Duodenal mucosa (tissue), 2 donors: ENCODE data around the gene ARL13B.

ENCODE experiments used
- H3K27ac ChIP-seq: one replicate; pipeline ENCODE4 v1.7.0; 2013; ENCODE audit warnings: low read depth, low read length
- H3K27me3 ChIP-seq, 2 donors: one replicate each; pipeline ENCODE4 v1.7.0; 2013; ENCODE audit warnings: low read length in 2 of 2, control low read depth in 1 of 2; ENCODE audit not compliant: insufficient read depth in 2 of 2, control insufficient read depth in 1 of 2
- H3K36me3 ChIP-seq, 2 donors: one replicate each; pipeline ENCODE4 v1.7.0; 2013; ENCODE audit warnings: low read length in 2 of 2, control low read depth in 1 of 2; ENCODE audit not compliant: insufficient read depth in 2 of 2, control insufficient read depth in 1 of 2
- H3K4me1 ChIP-seq, 2 donors: one replicate each; pipeline ENCODE4 v1.7.0; 2013; ENCODE audit warnings: low read length in 2 of 2, control low read depth in 1 of 2; ENCODE audit not compliant: insufficient read depth in 2 of 2, control insufficient read depth in 1 of 2
- H3K4me3 ChIP-seq, 2 donors: one replicate each; pipeline ENCODE4 v1.7.0; 2013; ENCODE audit warnings: low read length in 2 of 2, low read depth in 1 of 2
- H3K9ac ChIP-seq, 2 donors: one replicate each; pipeline ENCODE4 v1.7.0; 2013; ENCODE audit warnings: low read length in 2 of 2, low read depth in 1 of 2
- H3K9me3 ChIP-seq, 2 donors: one replicate each; pipeline ENCODE4 v1.7.0; 2013; ENCODE audit warnings: low read length in 2 of 2, control low read depth in 1 of 2; ENCODE audit not compliant: control insufficient read depth in 1 of 2

The ARL13B gene

GRCh38 chr3:93992207-93992606, 12.3 kb downstream of the ARL13B start:
- Histone ChIP-seq H3K9me3 (no peaks in the 10 kb centered on the region), H3K4me3 (no peak overlapping the region), H3K27ac (no peak overlapping the region), H3K4me1 (no peaks in the 10 kb centered on the region), H3K36me3 (no peaks in the 10 kb centered on the region), H3K27me3 (no peaks in the 10 kb centered on the region), H3K9ac (no peak overlapping the region)

GRCh38 chr3:93994056-93994455, 14.1 kb downstream of the ARL13B start:
- no peaks in the 10 kb centered on the region for H3K27me3 ChIP-seq
- H3K4me1 ChIP-seq, result no peaks in the 10 kb centered on the region
- no peak overlapping the region for H3K4me3 ChIP-seq
- H3K9ac ChIP-seq, result no peak overlapping the region
- no peaks in the 10 kb centered on the region for H3K9me3 ChIP-seq
- H3K36me3 ChIP-seq, result no peaks in the 10 kb centered on the region
- H3K27ac ChIP-seq, result no peak overlapping the region

- no peak overlapping the region for H3K27ac ChIP-seq
- H3K4me1 ChIP-seq, result no peaks in the 10 kb centered on the region
Measured at GRCh38 chr3:94001191-94001590, 21.2 kb downstream of the ARL13B start.

GRCh38 chr3:94001827-94002495, 22.0 kb downstream of the ARL13B start:
- H3K27ac ChIP-seq, result no peak overlapping the region
- no peaks in the 10 kb centered on the region for H3K36me3 ChIP-seq
- H3K9me3 ChIP-seq, result no peaks in the 10 kb centered on the region
- no peaks in the 10 kb centered on the region for H3K27me3 ChIP-seq
- no peaks in the 10 kb centered on the region for H3K4me1 ChIP-seq
- no peak overlapping the region for H3K4me3 ChIP-seq
- no peak overlapping the region for H3K9ac ChIP-seq

More at GRCh38 chr3:94001191-94001590, 21.2 kb downstream of the ARL13B start:
- H3K9ac ChIP-seq, result no peak overlapping the region
- H3K27me3 ChIP-seq, result no peaks in the 10 kb centered on the region
- no peaks in the 10 kb centered on the region for H3K36me3 ChIP-seq
- no peak overlapping the region for H3K4me3 ChIP-seq
- H3K9me3 ChIP-seq, result no peaks in the 10 kb centered on the region

- H3K4me3 ChIP-seq, result peak overlapping the region; percentile 8 to 55
- H3K27me3 ChIP-seq, result no peaks in the 10 kb centered on the region
- H3K4me1 ChIP-seq, result no peaks in the 10 kb centered on the region
- no peaks in the 10 kb centered on the region for H3K36me3 ChIP-seq
- no peak overlapping the region for H3K27ac ChIP-seq
- H3K9ac ChIP-seq, result peak overlapping the region in 1 of 2 donors; percentile 42
- no peaks in the 10 kb centered on the region for H3K9me3 ChIP-seq
Measured at GRCh38 chr3:94004301-94004910, 24.5 kb downstream of the ARL13B start.

- no peak overlapping the region for H3K9ac ChIP-seq
- no peak overlapping the region for H3K4me3 ChIP-seq
- H3K9me3 ChIP-seq, result no peaks in the 10 kb centered on the region
- H3K4me1 ChIP-seq, result peaks cover 0 to 7% of the 10 kb centered on the region in 2 donors
- no peak overlapping the region for H3K27ac ChIP-seq
- H3K36me3 ChIP-seq, result no peaks in the 10 kb centered on the region
- no peaks in the 10 kb centered on the region for H3K27me3 ChIP-seq
Measured at GRCh38 chr3:94008253-94008652, 28.3 kb downstream of the ARL13B start.

- no peak overlapping the region for H3K27ac ChIP-seq
- no peaks in the 10 kb centered on the region for H3K27me3 ChIP-seq
- no peak overlapping the region for H3K9ac ChIP-seq
- H3K4me1 ChIP-seq, result peaks cover 0 to 7% of the 10 kb centered on the region in 2 donors
- H3K36me3 ChIP-seq, result no peaks in the 10 kb centered on the region
- no peak overlapping the region for H3K4me3 ChIP-seq
- H3K9me3 ChIP-seq, result no peaks in the 10 kb centered on the region
Measured at GRCh38 chr3:94009608-94010007, 29.7 kb downstream of the ARL13B start.

- Histone ChIP-seq H3K4me3 (no peak overlapping the region), H3K9ac (no peak overlapping the region), H3K9me3 (no peaks in the 10 kb centered on the region), H3K27ac (no peak overlapping the region), H3K36me3 (no peaks in the 10 kb centered on the region), H3K27me3 (no peaks in the 10 kb centered on the region), H3K4me1 (peaks cover 0 to 7% of the 10 kb centered on the region in 2 donors)
Measured at GRCh38 chr3:94011233-94011711, 31.3 kb downstream of the ARL13B start.

- no peaks in the 10 kb centered on the region for H3K9me3 ChIP-seq
- H3K36me3 ChIP-seq, result no peaks in the 10 kb centered on the region
- no peak overlapping the region for H3K9ac ChIP-seq
- no peak overlapping the region for H3K27ac ChIP-seq
- H3K27me3 ChIP-seq, result no peaks in the 10 kb centered on the region
- H3K4me3 ChIP-seq, result no peak overlapping the region
- H3K4me1 ChIP-seq, result peaks cover 0 to 7% of the 10 kb centered on the region in 2 donors
Measured at GRCh38 chr3:94012185-94012584, 32.2 kb downstream of the ARL13B start.

GRCh38 chr3:94015025-94015424, 35.1 kb downstream of the ARL13B start:
- Histone ChIP-seq H3K27ac (no peak overlapping the region), H3K36me3 (no peaks in the 10 kb centered on the region), H3K4me1 (peaks cover 0 to 7% of the 10 kb centered on the region in 2 donors), H3K9ac (no peak overlapping the region), H3K9me3 (no peaks in the 10 kb centered on the region), H3K27me3 (no peaks in the 10 kb centered on the region), H3K4me3 (no peak overlapping the region)
